ENCODE measurements around the gene POP7.

Gene POP7

DNA sequence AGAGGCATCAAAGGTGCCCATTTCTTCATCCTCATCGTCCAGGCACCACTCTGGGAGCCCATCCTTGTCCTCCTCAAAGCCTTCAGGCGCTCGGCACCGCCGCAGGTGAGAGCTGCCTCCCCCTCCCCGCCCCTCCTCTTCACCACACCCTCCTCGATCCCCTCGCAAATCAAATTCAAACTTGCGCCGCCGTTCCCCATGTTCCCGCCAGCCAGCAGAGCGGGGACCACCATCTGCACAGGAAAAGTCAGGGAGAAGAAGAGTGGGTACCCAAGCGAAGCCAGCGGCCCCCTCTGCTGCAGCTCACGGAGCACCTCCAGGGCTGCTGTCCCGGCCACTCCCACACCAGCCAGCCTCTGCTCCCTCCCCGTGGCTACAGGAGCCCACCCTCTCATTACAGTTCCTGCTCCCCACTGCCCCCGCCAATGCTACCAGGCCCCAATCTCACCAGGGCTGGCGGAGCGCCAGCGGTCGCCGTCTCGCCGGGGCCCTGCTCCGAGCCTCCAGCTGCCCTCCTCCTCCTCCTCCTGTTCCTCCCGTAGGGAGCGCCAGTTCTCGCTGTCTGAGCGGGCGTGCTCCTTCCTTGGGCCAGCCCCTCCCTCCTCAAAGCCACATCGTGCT lies 19.6 kb upstream of the POP7 start:
- H3K9me3 ChIP-seq (ENCODE audit: severe bottlenecking) = no peaks in the 10 kb centered on the region
- no peak for DNase-seq (ENCODE audit: low spot score)
- H3K4me3 ChIP-seq (ENCODE audit: severe bottlenecking) = no peak overlapping the region
- TF ChIP-seq, protein P1, sequence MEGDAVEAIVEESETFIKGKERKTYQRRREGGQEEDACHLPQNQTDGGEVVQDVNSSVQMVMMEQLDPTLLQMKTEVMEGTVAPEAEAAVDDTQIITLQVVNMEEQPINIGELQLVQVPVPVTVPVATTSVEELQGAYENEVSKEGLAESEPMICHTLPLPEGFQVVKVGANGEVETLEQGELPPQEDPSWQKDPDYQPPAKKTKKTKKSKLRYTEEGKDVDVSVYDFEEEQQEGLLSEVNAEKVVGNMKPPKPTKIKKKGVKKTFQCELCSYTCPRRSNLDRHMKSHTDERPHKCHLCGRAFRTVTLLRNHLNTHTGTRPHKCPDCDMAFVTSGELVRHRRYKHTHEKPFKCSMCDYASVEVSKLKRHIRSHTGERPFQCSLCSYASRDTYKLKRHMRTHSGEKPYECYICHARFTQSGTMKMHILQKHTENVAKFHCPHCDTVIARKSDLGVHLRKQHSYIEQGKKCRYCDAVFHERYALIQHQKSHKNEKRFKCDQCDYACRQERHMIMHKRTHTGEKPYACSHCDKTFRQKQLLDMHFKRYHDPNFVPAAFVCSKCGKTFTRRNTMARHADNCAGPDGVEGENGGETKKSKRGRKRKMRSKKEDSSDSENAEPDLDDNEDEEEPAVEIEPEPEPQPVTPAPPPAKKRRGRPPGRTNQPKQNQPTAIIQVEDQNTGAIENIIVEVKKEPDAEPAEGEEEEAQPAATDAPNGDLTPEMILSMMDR (IDR thresholded peaks at IDR 0.05; ENCODE audit: poor library complexity, severe bottlenecking) = no peak
- H3K36me3 ChIP-seq (ENCODE audit: low read depth) = peaks cover 85% of the 10 kb centered on the region
- H3K27ac ChIP-seq (ENCODE audit: poor library complexity, severe bottlenecking) = no peak overlapping the region
- ATAC-seq (ENCODE audit: low read depth) = no peak
- H3K27me3 ChIP-seq (ENCODE audit: insufficient read depth, poor library complexity, severe bottlenecking) = no peaks in the 10 kb centered on the region
- no peaks in the 10 kb centered on the region for H3K4me1 ChIP-seq (ENCODE audit: insufficient read depth, poor library complexity, severe bottlenecking)

DNA sequence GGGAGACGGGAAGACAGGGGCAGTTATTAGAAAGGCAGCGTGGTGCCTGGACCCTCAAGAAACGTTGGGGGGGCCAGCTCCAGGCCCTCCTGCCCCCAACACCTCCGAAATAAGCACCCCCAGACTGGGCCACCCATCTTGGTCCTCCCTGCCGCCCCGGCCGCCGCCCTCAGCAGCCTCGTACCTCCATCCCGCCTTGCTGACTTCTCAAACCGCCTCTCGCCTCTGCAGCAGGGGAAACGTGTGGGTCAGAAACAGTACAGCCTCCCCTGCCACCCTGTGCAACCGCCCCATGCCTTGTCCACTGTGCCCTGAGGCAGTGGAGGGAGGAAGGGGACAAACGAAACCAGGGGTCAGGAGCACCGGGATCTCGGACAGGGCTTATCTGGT lies 19.1 kb upstream of the POP7 start:
- Histone ChIP-seq H3K9me3 (ENCODE audit: severe bottlenecking) (no peaks in the 10 kb centered on the region), H3K27me3 (ENCODE audit: insufficient read depth, poor library complexity, severe bottlenecking) (no peaks in the 10 kb centered on the region), H3K27ac (ENCODE audit: poor library complexity, severe bottlenecking) (no peak overlapping the region), H3K4me3 (ENCODE audit: severe bottlenecking) (no peak overlapping the region), H3K36me3 (ENCODE audit: low read depth) (peaks cover 81% of the 10 kb centered on the region), H3K4me1 (ENCODE audit: insufficient read depth, poor library complexity, severe bottlenecking) (peaks cover under 1% of the 10 kb centered on the region)
- no peak for ATAC-seq (ENCODE audit: low read depth)
- TF ChIP-seq, protein P1 (IDR thresholded peaks at IDR 0.05; ENCODE audit: poor library complexity, severe bottlenecking) = no peak
- DNase-seq (ENCODE audit: low spot score) = no peak

DNA sequence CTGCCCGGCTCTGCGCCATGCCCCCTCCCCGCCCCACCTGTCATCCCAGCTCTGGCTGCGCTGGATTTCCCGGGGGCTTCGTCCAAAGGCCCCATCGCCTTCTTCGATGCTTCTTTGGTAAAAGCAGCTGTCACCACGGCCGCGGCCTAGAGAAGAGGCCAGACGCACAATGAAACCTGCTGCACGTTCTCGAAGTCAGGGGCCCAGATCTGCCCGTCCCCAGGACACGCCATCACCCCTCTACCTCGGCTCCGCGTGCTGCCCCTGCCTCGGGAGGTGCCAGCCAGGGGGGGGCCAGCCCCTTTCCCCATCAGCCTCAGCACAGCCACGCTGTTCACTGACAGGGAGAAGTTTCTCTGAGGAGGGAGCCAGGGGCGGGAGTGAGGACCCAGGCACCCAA lies 18.7 kb upstream of the POP7 start:
- no peaks in the 10 kb centered on the region for H3K9me3 ChIP-seq (ENCODE audit: severe bottlenecking)
- no peak overlapping the region for H3K4me3 ChIP-seq (ENCODE audit: severe bottlenecking)
- H3K36me3 ChIP-seq (ENCODE audit: low read depth) = peaks cover 82% of the 10 kb centered on the region
- ATAC-seq (ENCODE audit: low read depth) = no peak
- no peak for DNase-seq (ENCODE audit: low spot score)
- no peaks in the 10 kb centered on the region for H3K27me3 ChIP-seq (ENCODE audit: insufficient read depth, poor library complexity, severe bottlenecking)
- H3K4me1 ChIP-seq (ENCODE audit: insufficient read depth, poor library complexity, severe bottlenecking) = peaks cover 5% of the 10 kb centered on the region
- TF ChIP-seq, protein P1 (IDR thresholded peaks at IDR 0.05; ENCODE audit: poor library complexity, severe bottlenecking) = no peak
- H3K27ac ChIP-seq (ENCODE audit: poor library complexity, severe bottlenecking) = no peak overlapping the region

DNA sequence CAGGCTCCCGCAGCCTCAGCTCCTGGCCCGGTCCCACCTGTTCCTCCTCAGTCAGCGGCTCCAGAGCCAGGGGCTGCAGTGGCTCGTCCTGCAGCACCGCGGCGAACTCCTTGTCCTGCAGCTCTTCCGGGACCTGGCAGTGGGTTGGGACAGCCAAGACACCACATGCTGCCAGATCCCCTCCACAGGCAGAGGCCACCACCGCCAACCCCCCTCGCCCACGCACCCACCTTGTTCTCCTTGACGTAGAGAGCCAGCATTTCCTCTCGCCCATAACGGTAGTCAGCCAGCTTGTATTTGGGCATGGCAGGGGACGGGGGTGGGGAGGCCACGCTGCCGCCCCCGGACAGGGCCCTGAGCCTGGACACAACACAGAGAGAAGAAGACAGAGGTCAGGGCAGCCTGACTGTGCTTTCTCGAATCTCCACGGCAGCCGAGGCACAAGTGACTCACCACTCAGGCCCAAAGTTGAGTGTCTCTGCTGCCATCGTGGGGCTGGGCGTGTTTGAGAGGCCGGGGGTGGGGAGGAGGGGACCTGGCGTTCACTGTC lies 18.1 kb upstream of the POP7 start:
- TF ChIP-seq, protein P1 (IDR thresholded peaks at IDR 0.05; ENCODE audit: poor library complexity, severe bottlenecking) = no peak
- Histone ChIP-seq H3K9me3 (ENCODE audit: severe bottlenecking) (no peaks in the 10 kb centered on the region), H3K4me3 (ENCODE audit: severe bottlenecking) (no peak overlapping the region), H3K4me1 (ENCODE audit: insufficient read depth, poor library complexity, severe bottlenecking) (peaks cover 11% of the 10 kb centered on the region), H3K27me3 (ENCODE audit: insufficient read depth, poor library complexity, severe bottlenecking) (no peaks in the 10 kb centered on the region), H3K36me3 (ENCODE audit: low read depth) (peaks cover 83% of the 10 kb centered on the region), H3K27ac (ENCODE audit: poor library complexity, severe bottlenecking) (no peak overlapping the region)
- no peak for ATAC-seq (ENCODE audit: low read depth)
- DNase-seq (ENCODE audit: low spot score) = no peak

DNA sequence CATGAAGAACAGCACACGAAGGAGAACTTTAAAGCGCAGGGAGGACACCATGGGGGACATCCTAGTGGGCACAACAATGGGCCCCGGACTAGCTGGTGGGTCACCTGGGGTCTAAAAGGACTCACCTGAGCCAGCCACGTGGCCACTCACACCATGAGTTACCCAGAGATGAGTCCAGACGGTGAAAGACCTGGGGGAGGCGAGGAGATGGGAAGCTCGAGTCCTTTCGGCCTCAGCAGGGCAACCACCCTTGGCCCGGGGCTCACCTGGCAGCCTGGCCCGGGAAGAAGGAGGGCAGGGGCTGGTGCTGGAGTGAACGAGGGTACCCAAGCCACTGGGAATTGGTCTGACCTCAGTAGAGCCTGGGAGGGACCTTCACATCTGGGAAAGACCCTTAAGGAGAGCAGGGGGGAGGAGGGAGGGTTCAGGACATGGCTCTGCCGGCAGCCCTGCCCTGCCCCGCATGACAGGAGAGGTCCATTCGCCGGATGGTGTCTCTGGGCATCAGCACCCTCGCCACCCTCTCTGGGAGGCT lies 17.5 kb upstream of the POP7 start:
- ATAC-seq (ENCODE audit: low read depth) = no peak
- TF ChIP-seq, protein P1 (IDR thresholded peaks at IDR 0.05; ENCODE audit: poor library complexity, severe bottlenecking) = no peak
- H3K4me3 ChIP-seq (ENCODE audit: severe bottlenecking) = no peak overlapping the region
- DNase-seq (ENCODE audit: low spot score) = no peak
- no peaks in the 10 kb centered on the region for H3K27me3 ChIP-seq (ENCODE audit: insufficient read depth, poor library complexity, severe bottlenecking)
- no peak overlapping the region for H3K27ac ChIP-seq (ENCODE audit: poor library complexity, severe bottlenecking)
- H3K4me1 ChIP-seq (ENCODE audit: insufficient read depth, poor library complexity, severe bottlenecking) = peaks cover 11% of the 10 kb centered on the region
- peaks cover 78% of the 10 kb centered on the region for H3K36me3 ChIP-seq (ENCODE audit: low read depth)
- H3K9me3 ChIP-seq (ENCODE audit: severe bottlenecking) = no peaks in the 10 kb centered on the region
